GM10266 (cell line): ENCODE results near the gene MOAP1.
"Not testable (repeated sequence)": the region's sequence is repeated elsewhere in the genome, so short reads cannot be mapped to it uniquely, and the experiment has no call there.

Source experiments
- DNase-seq: peaks from one replicate; pipeline ENCODE4 v3.0.0; 2012; ENCODE audit errors: extremely low spot score
- CTCF ChIP-seq: IDR thresholded peaks from 2 replicates; pipeline ENCODE4 v1.5.1; 2012; ENCODE audit warnings: mild to moderate bottlenecking, low read depth; ENCODE audit not compliant: control insufficient read depth, insufficient read depth; ENCODE audit errors: missing control alignments

The MOAP1 gene

DNA sequence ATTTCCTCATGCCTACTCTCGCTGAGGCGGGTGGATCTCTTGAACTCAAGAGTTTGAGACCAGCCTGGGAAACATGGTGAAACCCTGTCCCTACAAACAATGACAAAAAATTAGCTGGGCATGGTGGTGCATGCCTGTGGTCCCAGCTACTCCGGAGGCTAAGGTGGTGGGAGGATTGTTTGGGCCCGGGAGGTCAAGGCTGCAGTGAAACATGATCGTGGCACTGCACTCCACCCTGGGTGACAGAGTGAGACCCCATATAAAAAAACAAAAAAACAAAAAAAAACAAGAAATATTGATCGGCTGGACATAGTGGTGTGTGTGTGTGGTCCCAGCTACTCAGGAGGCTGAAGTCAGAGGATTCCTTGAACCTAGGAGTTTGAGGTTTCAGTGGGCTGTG, 9.2 kb downstream of the MOAP1 start:
- TF ChIP-seq CTCF: no peak
- DNase-seq: no peak

DNA sequence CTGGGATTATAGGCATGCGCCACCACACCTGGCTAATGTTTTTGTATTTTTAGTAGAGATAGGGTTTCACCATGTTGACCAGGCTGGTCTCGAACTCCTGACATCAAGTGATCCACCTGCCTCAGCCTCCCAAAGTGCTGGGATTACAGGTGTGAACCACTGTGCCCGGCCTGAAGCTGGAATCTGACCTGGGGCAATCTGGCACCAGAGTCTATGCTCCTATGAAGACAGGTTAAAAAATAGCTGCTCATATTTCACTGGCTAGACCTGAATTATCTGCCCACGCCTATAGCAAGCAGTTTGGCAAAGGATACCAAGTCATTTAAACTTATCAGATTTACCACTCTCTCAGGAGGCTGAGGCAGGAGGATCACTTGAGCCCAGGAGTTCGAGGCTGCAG, 10.0 kb downstream of the MOAP1 start:
- not testable (repeated sequence) for DNase-seq

DNA sequence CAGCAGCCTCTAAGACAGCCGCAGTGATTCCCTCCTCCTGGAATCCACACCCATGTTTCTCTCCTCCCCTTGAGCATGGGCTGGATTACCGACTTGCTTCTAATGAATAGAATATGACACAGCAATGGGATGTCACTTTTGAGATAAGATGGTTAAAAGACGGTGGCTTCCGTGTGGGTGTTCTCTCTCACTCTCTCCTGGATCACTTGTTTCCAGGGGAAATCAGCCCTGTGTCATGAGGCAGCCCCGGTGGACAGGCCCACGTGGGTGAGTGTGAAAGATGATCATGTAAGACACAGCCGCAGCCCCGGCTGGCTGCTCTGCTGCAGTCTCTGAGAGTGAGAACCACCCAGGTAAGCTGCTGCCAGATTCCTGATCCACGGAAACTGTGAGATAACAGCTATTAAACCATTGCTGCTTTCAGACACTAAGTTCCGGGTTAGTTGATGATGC, 10.7 kb downstream of the MOAP1 start:
- no peak for TF ChIP-seq CTCF

DNA sequence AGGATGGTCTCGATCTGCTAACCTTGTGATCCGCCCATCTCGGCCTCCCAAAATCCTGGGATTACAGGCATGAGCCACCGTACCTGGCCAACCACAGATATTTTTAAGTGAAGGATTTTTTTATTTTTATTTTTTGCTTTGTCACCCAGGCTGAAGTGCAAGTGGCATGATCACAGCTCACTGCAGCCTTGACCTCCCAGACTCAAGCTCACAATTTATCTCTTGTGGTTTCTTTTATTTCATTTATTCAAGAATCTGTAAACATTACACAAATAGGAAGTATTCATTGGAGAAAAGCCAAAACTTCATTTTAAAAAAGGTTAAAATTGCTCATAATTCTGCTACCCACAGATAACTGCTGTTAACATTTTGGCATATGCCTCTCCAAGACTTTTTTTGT, 13.3 kb downstream of the MOAP1 start:
- DNase-seq: no peak
- no peak for TF ChIP-seq CTCF

More for the DNA sequence above, 10.7 kb downstream of the MOAP1 start:
- DNase-seq: no peak

GRCh38 chr14:93170141-93170540, 14.6 kb downstream of the MOAP1 start:
- not testable (repeated sequence) for DNase-seq

DNA sequence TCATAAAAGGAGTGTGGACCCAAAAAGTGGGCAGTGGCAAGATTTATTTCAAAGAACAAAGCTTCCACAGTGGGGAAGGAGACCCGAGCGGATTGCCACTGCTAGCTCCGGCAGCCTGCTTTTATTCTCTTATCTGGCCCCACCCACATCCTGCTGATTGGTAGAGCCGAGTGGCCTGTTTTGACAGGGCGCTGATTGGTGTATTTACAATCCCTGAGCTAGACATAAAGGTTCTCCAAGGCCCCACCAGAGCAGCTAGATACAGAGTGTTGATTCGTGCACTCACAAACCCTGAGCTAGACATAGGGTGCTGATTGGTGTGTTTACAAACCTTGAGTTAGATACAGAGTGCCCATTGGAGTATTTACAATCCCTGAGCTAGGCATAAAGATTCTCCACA, 15.1 kb downstream of the MOAP1 start:
- DNase-seq: not testable (repeated sequence)

DNA sequence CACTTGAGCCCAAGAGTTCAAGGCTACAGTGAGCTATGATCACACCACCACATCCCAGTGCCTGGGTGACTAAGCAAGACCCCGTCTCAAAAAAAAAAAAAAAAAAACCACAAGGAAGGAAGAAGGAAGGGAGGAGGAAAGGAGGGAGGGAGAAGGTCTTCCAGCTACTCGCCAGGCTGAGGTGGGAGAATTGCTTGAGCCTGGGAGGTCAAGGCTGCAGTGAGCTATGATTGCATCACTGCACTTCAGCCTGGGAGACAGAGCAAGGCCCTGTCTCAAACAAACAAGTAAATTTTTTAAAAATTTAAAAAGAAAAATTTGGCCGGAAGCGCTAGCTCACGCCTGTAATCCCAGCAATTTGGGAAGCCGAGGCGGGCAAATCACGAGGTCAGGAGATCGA, 16.1 kb downstream of the MOAP1 start:
- not testable (repeated sequence) for DNase-seq

DNA sequence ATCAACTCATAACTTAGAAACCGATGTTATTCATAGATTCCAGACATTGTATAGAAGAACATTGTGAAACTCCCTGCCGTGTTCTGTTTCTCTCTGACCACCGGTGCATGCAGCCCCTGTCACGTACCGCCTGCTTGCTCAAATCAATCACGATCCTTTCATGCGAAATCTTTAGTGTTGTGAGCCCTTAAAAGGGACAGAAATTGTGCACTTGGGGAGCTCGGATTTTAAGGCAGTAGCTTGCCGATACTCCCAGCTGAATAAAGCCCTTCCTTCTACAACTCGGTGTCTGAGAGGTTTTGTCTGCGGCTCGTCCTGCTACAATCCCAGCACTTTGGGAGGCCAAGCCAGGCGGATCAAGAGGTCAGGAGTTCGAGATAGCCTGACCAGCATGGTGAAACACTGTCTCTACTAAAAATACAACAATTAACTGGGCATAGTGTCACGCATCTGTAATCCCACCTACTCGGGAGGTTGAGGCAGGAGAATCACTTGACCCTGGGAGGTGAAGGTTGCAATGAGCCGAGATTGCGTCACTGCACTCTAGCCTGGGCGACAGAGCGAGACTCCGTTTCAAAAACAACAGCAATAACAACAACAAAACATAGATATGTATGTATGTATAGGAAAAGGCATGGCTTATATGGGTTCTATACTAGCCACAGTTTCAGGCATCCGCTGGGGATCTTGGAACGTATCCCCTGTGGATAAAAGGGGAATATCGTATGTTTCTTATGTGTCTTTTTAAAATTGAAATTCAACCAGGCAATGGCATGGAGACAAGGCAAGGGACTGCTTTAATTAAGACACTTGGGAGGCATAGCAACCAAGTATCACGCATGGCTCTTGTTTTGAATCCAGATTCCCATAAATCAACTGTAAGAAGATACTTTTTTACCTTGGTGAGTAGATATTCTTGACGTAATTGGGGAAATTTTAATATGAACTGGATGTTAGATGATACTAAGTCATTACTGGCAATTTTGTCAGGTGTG, 19.1 kb downstream of the MOAP1 start:
- DNase-seq: not testable (repeated sequence)

DNA sequence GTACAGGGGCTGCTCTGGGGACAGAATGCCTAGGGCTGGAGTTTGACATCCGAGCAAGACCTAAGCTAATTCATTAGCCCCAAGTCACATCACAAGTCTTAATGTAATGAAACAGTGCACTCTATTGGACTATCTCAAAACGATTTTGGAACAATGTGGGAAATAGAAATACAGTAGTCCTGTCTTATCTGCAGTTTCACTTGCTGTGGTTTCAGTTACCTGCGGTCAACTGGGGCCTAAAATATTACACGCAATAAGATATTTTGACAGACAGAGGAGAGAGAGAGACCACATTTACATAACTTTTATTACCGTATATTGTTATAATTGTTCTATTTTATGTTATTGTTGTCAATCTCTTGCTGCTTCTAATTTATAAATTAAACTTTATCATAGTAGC, 21.1 kb downstream of the MOAP1 start:
- DNase-seq: no peak
- no peak for TF ChIP-seq CTCF

- DNase-seq: no peak
- no peak for TF ChIP-seq CTCF
These were observed 23.2 kb downstream of the MOAP1 start for GRCh38 chr14:93161411-93161940.
